MM.1S (cell line): ENCODE data around the gene MRPS7.

Experiments
- DNase-seq: peaks from one replicate; pipeline ENCODE4 v3.0.0-alpha.2; 2015
- H2AFZ ChIP-seq: fragments of 300-600 bp; sonication (generic); 2 replicates; pipeline ENCODE4 v1.6.0; 2016; ENCODE audit warnings: antibody characterized with exemption, low read length
- H3F3A ChIP-seq: fragments of 300-600 bp; sonication (generic); 2 replicates; pipeline ENCODE4 v1.6.1; 2016; ENCODE audit warnings: mild to moderate bottlenecking, antibody characterized with exemption, low read length, moderate library complexity, mixed read lengths; ENCODE audit not compliant: insufficient read depth
- H3K27ac ChIP-seq: fragments of 300-600 bp; sonication (generic); 2 replicates; pipeline ENCODE4 v1.5.1; 2016; ENCODE audit warnings: mild to moderate bottlenecking, low read length
- H3K27me3 ChIP-seq: fragments of 300-600 bp; sonication (generic); replicated peaks from 2 replicates; pipeline ENCODE4 v1.6.0; 2016; ENCODE audit warnings: low read length; ENCODE audit not compliant: insufficient read depth
- H3K36me3 ChIP-seq: fragments of 300-600 bp; sonication (generic); replicated peaks from 2 replicates; pipeline ENCODE4 v1.6.1; 2016; ENCODE audit warnings: mild to moderate bottlenecking, low read length, mixed read lengths; ENCODE audit not compliant: insufficient read depth
- H3K4me1 ChIP-seq: fragments of 300-600 bp; sonication (generic); 2 replicates; pipeline ENCODE4 v1.6.1; 2016; ENCODE audit warnings: low read length, mixed read lengths
- H3K4me2 ChIP-seq: fragments of 300-600 bp; sonication (generic); 2 replicates; pipeline ENCODE4 v1.6.0; 2016; ENCODE audit warnings: low read depth, low read length
- H3K4me3 ChIP-seq: fragments of 300-600 bp; sonication (generic); 2 replicates; pipeline ENCODE4 v1.5.1; 2016; ENCODE audit warnings: low read length, mixed read lengths
- H3K79me2 ChIP-seq: fragments of 300-600 bp; sonication (generic); 2 replicates; pipeline ENCODE4 v1.6.1; 2016; ENCODE audit warnings: mixed run types, low read length, mixed read lengths
- H3K9ac ChIP-seq: fragments of 300-600 bp; sonication (generic); 2 replicates; pipeline ENCODE4 v1.6.1; 2016; ENCODE audit warnings: low read length, mixed read lengths
- H3K9me2 ChIP-seq: fragments of 300-600 bp; sonication (generic); replicated peaks from 2 replicates; pipeline ENCODE4 v1.6.1; 2016; ENCODE audit warnings: mild to moderate bottlenecking, low read length, mixed read lengths; ENCODE audit not compliant: insufficient read depth
- H3K9me3 ChIP-seq: fragments of 300-600 bp; sonication (generic); replicated peaks from 2 replicates; pipeline ENCODE4 v1.6.1; 2016; ENCODE audit warnings: mild to moderate bottlenecking, low read length, mixed read lengths; ENCODE audit not compliant: insufficient read depth
- H4K20me1 ChIP-seq: fragments of 300-600 bp; sonication (generic); 2 replicates; pipeline ENCODE4 v1.6.1; 2016; ENCODE audit warnings: mild to moderate bottlenecking, low read length, moderate library complexity, mixed read lengths; ENCODE audit not compliant: insufficient read depth
- CTCF ChIP-seq: fragments of 300-600 bp; sonication (generic); IDR thresholded peaks from 2 replicates; pipeline ENCODE4 v1.5.1; 2016; ENCODE audit warnings: antibody characterized with exemption, low read length, mixed read lengths
- EZH2 ChIP-seq: fragments of 300-600 bp; sonication (generic); optimal IDR thresholded peaks from 2 replicates; pipeline ENCODE3; 2017; ENCODE audit warnings: low read depth, mild to moderate bottlenecking, antibody characterized with exemption, low read length, mixed read lengths
- EZH2phosphoT487 ChIP-seq: fragments of 300-600 bp; sonication (generic); IDR thresholded peaks from 2 replicates; pipeline ENCODE4 v1.6.1; 2018; ENCODE audit warnings: antibody characterized with exemption, low read length

The MRPS7 gene

GRCh38 chr17:75239214-75239613, 22.5 kb upstream of the MRPS7 start:
- Histone ChIP-seq H2AFZ (no peak overlapping the region), H3K27ac (no peak overlapping the region), H3K4me2 (no peak overlapping the region), H3K9ac (no peak overlapping the region), H3F3A (peaks cover 12% of the 10 kb centered on the region; the same call in 1 of the 2 replicates), H3K4me1 (no peaks in the 10 kb centered on the region), H3K79me2 (no peaks in the 10 kb centered on the region), H3K9me2 (no peaks in the 10 kb centered on the region), H3K4me3 (no peak overlapping the region), H3K9me3 (no peaks in the 10 kb centered on the region), H3K27me3 (no peaks in the 10 kb centered on the region), H4K20me1 (no peaks in the 10 kb centered on the region), H3K36me3 (peaks cover 15% of the 10 kb centered on the region)
- no peak for DNase-seq
- TF ChIP-seq EZH2 (no peak), EZH2phosphoT487 (no peak), CTCF (no peak)

- Histone ChIP-seq H3K4me1 (no peaks in the 10 kb centered on the region), H3K9ac (no peak overlapping the region), H3K4me3 (no peak overlapping the region), H3F3A (peaks cover 10% of the 10 kb centered on the region; the same call in 1 of the 2 replicates), H3K9me2 (no peaks in the 10 kb centered on the region), H3K79me2 (no peaks in the 10 kb centered on the region), H4K20me1 (no peaks in the 10 kb centered on the region), H3K9me3 (no peaks in the 10 kb centered on the region), H3K27me3 (no peaks in the 10 kb centered on the region), H2AFZ (no peak overlapping the region), H3K27ac (no peak overlapping the region), H3K36me3 (peaks cover 10% of the 10 kb centered on the region), H3K4me2 (no peak overlapping the region)
- TF ChIP-seq CTCF (no peak), EZH2phosphoT487 (no peak), EZH2 (no peak)
- DNase-seq: no peak
These were observed 21.8 kb upstream of the MRPS7 start for GRCh38 chr17:75239778-75240393.

GRCh38 chr17:75240394-75241142, 21.1 kb upstream of the MRPS7 start:
- Histone ChIP-seq H3K27ac (no peak overlapping the region), H3K4me2 (no peak overlapping the region)
- TF ChIP-seq CTCF (peak; percentile 69), EZH2phosphoT487 (no peak)

More at GRCh38 chr17:75240394-75241142, 21.1 kb upstream of the MRPS7 start:
- H3K9ac ChIP-seq: no peak overlapping the region
- no peaks in the 10 kb centered on the region for H3K9me3 ChIP-seq
- DNase-seq: peak; percentile 18
- no peaks in the 10 kb centered on the region for H3K9me2 ChIP-seq
- 0 out of 2 replicates have a peak, but pooled peaks cover 5% of the 10 kb centered on the region for H3F3A ChIP-seq
- H3K27me3 ChIP-seq: no peaks in the 10 kb centered on the region
- H3K4me3 ChIP-seq: no peak overlapping the region
- no peak overlapping the region for H2AFZ ChIP-seq
- no peaks in the 10 kb centered on the region for H3K4me1 ChIP-seq
- H3K79me2 ChIP-seq: no peaks in the 10 kb centered on the region
- H4K20me1 ChIP-seq: no peaks in the 10 kb centered on the region
- H3K36me3 ChIP-seq: peaks cover 6% of the 10 kb centered on the region; the same call in 1 of the 2 replicates
